ENCODE measurements around the gene FBXO24.

FBXO24 gene

GRCh38 chr7:100582650-100583049, 3.5 kb upstream of the FBXO24 start:
- TF ChIP-seq CTCF (conservative IDR thresholded peaks at IDR 0.05; ENCODE audit: low read depth, low read length): no peak
- no peak for DNase-seq (ENCODE audit: low read depth)
- H3K4me3 ChIP-seq (ENCODE audit: low read length): no peak overlapping the region

GRCh38 chr7:100583132-100584053, 2.7 kb upstream of the FBXO24 start:
- peak overlapping the region; percentile 25 for H3K4me3 ChIP-seq (ENCODE audit: low read length)
- no peak for TF ChIP-seq CTCF (conservative IDR thresholded peaks at IDR 0.05; ENCODE audit: low read depth, low read length)
- DNase-seq (ENCODE audit: low read depth): no peak

GRCh38 chr7:100584054-100584682, 2.0 kb upstream of the FBXO24 start:
- no peak for DNase-seq (ENCODE audit: low read depth)
- H3K4me3 ChIP-seq (ENCODE audit: low read length): peak overlapping the region; percentile 91
- TF ChIP-seq CTCF (conservative IDR thresholded peaks at IDR 0.05; ENCODE audit: low read depth, low read length): no peak

- no peak for TF ChIP-seq CTCF (conservative IDR thresholded peaks at IDR 0.05; ENCODE audit: low read depth, low read length)
- H3K4me3 ChIP-seq (ENCODE audit: low read length): peak overlapping the region; percentile 91
- DNase-seq (ENCODE audit: low read depth): no peak
These were observed 1.2 kb upstream of the FBXO24 start for GRCh38 chr7:100584683-100585510.

GRCh38 chr7:100585511-100586265, 440 bp upstream of the FBXO24 start, which contains the start of gene LRCH4:
LRCH4 (minus strand) TSS chr7:100586129; CDS start chr7:100586100, 29 bp downstream.
- peak within 1 kb of the TSS; percentile 91 for H3K4me3 ChIP-seq (ENCODE audit: low read length)
- no peak for DNase-seq (ENCODE audit: low read depth)
- no peak for TF ChIP-seq CTCF (conservative IDR thresholded peaks at IDR 0.05; ENCODE audit: low read depth, low read length)

- H3K4me3 ChIP-seq (ENCODE audit: low read length): no peak overlapping the region
- peak; percentile 53 for TF ChIP-seq CTCF (conservative IDR thresholded peaks at IDR 0.05; ENCODE audit: low read depth, low read length)
These were observed 2.3 kb downstream of the FBXO24 start for GRCh38 chr7:100588438-100588837.

More at GRCh38 chr7:100588438-100588837, 2.3 kb downstream of the FBXO24 start:
- DNase-seq (ENCODE audit: low read depth): no peak

Measured in retinal pigment epithelial cell (primary cell).